A549 (cell line): ENCODE data around the gene PTPRN2.

ENCODE experiments used
- BHLHE40 ChIP-seq: IDR thresholded peaks from 2 replicates; pipeline ENCODE4 v1.6.1; 2012; ENCODE audit warnings: low read depth, low read length, inconsistent platforms
- JUN ChIP-seq, 2 experiments: fragments of >200 bp; sonication (Bioruptor Twin); formaldehyde crosslinking; IDR thresholded peaks; 2 replicates in 1 of 2; 3 replicates in 1 of 2; pipeline ENCODE4 v1.6.1; 2016 to 2017
- MAZ ChIP-seq: fragments of 150-350 bp; IDR thresholded peaks from 2 replicates; pipeline ENCODE4 v1.6.1; 2014; ENCODE audit warnings: antibody characterized with exemption, low read depth, low read length, borderline replicate concordance
- RAD21 ChIP-seq, 2 experiments: fragments of >200 bp in 1 of 2; sonication (Bioruptor Twin) in 1 of 2; formaldehyde crosslinking in 1 of 2; IDR thresholded peaks in 1 of 2; conservative IDR thresholded peaks in 1 of 2; 2 replicates in 1 of 2; 3 replicates in 1 of 2; pipeline ENCODE4 v1.6.1; 2012 to 2018; ENCODE audit warnings: inconsistent platforms in 1 of 2
- RARB ChIP-seq: fragments of 250-450 bp; sonication (Bioruptor Pico); IDR thresholded peaks from 2 replicates; pipeline ENCODE4 v1.8.0; 2021; ENCODE audit warnings: mild to moderate bottlenecking, moderate library complexity
- RFX5 ChIP-seq: fragments of 450-650 bp; IDR thresholded peaks from 2 replicates; pipeline ENCODE4 v1.7.1; 2014; ENCODE audit warnings: antibody characterized with exemption, mild to moderate bottlenecking, moderate library complexity
- TF ChIP-seq, protein P1 (sequence below): fragments of >200 bp; sonication (Bioruptor Twin); formaldehyde crosslinking; IDR thresholded peaks from 3 replicates; pipeline ENCODE4 v1.5.1; 2016

DNA sequence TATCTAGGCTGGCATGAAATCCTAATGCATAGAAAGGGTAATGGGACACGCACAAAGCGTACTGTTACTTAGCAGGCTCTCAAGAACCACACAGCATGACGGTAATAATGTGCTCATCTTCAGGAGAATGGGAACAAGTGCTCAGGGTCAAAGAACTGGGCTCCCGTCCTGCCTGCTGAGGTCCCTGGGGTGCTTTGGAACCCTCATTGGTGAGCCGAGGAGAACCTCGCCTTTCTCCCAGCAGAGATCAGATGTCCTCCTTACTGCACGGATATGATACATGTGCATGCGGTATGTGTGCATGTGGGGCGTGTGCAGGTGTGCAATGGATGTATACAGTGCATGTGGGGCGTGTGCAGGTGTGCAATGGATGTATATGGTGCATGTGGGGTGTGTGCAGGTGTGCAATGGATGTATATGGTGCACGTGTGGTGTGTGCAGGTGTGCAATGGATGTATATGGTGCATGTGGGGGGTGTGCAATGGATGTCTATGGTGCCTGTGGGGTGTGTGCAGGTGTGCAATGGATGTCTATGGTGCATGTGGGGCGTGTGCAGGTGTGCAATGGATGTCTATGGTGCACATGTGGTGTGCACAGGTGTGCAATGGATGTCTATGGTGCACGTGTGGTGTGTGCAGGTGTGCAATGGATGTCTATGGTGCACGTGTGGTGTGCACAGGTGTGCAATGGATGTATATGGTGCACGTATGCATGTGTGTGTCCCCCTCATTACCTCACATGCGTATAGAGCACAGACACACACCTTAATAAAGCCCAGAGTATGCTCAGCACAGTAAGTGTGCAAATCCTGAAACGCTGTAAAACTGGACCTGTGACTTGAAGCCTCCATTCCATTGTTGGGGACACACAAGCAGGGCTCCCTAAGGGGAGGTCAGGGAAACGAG is 336.3 kb downstream of the PTPRN2 start:
- TF ChIP-seq, protein P1, sequence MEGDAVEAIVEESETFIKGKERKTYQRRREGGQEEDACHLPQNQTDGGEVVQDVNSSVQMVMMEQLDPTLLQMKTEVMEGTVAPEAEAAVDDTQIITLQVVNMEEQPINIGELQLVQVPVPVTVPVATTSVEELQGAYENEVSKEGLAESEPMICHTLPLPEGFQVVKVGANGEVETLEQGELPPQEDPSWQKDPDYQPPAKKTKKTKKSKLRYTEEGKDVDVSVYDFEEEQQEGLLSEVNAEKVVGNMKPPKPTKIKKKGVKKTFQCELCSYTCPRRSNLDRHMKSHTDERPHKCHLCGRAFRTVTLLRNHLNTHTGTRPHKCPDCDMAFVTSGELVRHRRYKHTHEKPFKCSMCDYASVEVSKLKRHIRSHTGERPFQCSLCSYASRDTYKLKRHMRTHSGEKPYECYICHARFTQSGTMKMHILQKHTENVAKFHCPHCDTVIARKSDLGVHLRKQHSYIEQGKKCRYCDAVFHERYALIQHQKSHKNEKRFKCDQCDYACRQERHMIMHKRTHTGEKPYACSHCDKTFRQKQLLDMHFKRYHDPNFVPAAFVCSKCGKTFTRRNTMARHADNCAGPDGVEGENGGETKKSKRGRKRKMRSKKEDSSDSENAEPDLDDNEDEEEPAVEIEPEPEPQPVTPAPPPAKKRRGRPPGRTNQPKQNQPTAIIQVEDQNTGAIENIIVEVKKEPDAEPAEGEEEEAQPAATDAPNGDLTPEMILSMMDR: no peak
- no peak for TF ChIP-seq RFX5
- TF ChIP-seq MAZ: no peak
- no peak for TF ChIP-seq RARB (CRISPR knock-in tag)
- no peak for TF ChIP-seq JUN (IDR thresholded peaks at IDR 0.05)
- TF ChIP-seq RAD21 (conservative IDR thresholded peaks at IDR 0.05 in 1 of 2, IDR thresholded peaks at IDR 0.05 in 1 of 2): no peak
- no peak for TF ChIP-seq BHLHE40
